HS-27A (cell line): ENCODE data around the gene MASTL.

Source experiments
- DNase-seq: peaks from one replicate; pipeline ENCODE4 v3.0.0-alpha.2; 2012; ENCODE audit warnings: low read depth, missing footprints

MASTL gene

GRCh38 chr10:27225642-27226257 is 70.6 kb downstream of the MASTL start:
- no peak for DNase-seq

GRCh38 chr10:27230022-27230421 is 74.9 kb downstream of the MASTL start:
- no peak for DNase-seq

GRCh38 chr10:27235706-27236105 is 80.6 kb downstream of the MASTL start:
- DNase-seq: no peak
